Body of pancreas (tissue), 4 donors: ENCODE results near the gene TNNT1. TPM values are rescaled to one million over a fixed set of nuclear protein-coding genes. Genes with fewer than 3 reads are reported as not detected.
"Not testable (repeated sequence)": the region's sequence is repeated elsewhere in the genome, so short reads cannot be mapped to it uniquely, and the experiment has no call there.

Source experiments
- ATAC-seq: fragments of 150-250 bp; one replicate; pipeline ENCODE4 v1.9.1; 2016
- DNase-seq, 4 donors: peaks; one replicate each; pipeline ENCODE4 v3.0.0-alpha.2; 2019
- H3K27ac ChIP-seq, 4 donors: fragments of 200-600 bp; sonication (generic); 1 replicate in 3 of 4; 2 replicates in 1 of 4; pipeline versions ENCODE4 v1.5.1 to v1.6.1; 2016 to 2019; ENCODE audit warnings: mild to moderate bottlenecking in 1 of 4, mixed read lengths in 1 of 4, moderate library complexity in 1 of 4
- H3K27me3 ChIP-seq, 2 donors: fragments of 200-600 bp; sonication (generic); one replicate each; pipeline ENCODE4 v1.6.0; 2016; ENCODE audit warnings: mild to moderate bottlenecking in 1 of 2
- H3K36me3 ChIP-seq, 2 donors: fragments of 200-600 bp; sonication (generic); replicated peaks in 1 of 2; 2 replicates each; pipeline ENCODE4 v1.5.1; 2016; ENCODE audit warnings: low read depth in 2 of 2; ENCODE audit not compliant: insufficient read depth in 1 of 2
- H3K4me1 ChIP-seq: fragments of 200-600 bp; sonication (generic); one replicate; pipeline ENCODE4 v1.6.0; 2016
- H3K4me3 ChIP-seq, 2 donors: fragments of 200-600 bp; sonication (generic); 1 replicate in 1 of 2; 2 replicates in 1 of 2; pipeline ENCODE4 v1.5.1; 2016 to 2019
- H3K9me3 ChIP-seq, 3 donors: fragments of 200-600 bp; sonication (generic); 1 replicate in 2 of 3; 2 replicates in 1 of 3; pipeline ENCODE4 v1.5.1; 2016
- CTCF ChIP-seq, 7 experiments: fragments of 450-650 bp in 4 of 7; fragments of 200-600 bp in 3 of 7; sonication (generic) in 3 of 7; IDR thresholded peaks; one replicate each; pipeline ENCODE4 v1.5.1; 2016 to 2019; ENCODE audit warnings: antibody characterized with exemption in 7 of 7
- POLR2A ChIP-seq, 3 donors: fragments of 450-650 bp; IDR thresholded peaks; one replicate each; pipeline ENCODE4 v1.6.1; 2016; ENCODE audit warnings: antibody characterized with exemption in 3 of 3, mild to moderate bottlenecking in 2 of 3
- WGBS, 2 donors: methylation state at CpG; one replicate each; pipeline ENCODE4 v1.1.5; 2017; 5-methylcytosine and 5-hydroxymethylcytosine counted together
- intact Hi-C: fragments of 100-400 bp; cut with DNase I; formaldehyde crosslinking; loops from one replicate; pipeline ENCODE4 v1.15.1; 2023
- total RNA-seq, 2 donors: library from RNA; depleted of rRNA; stranded (reverse); fragments of >200 nt; gene quantifications; one replicate each; pipeline ENCODE4 v1.1.0, GENCODE V29; 2016

The TNNT1 gene
- total RNA-seq, 2 donors from 2014 or later = not detected

- ATAC-seq (no peak), DNase-seq (no peak)
- H3K36me3 ChIP-seq = no peaks in the 10 kb centered on the region
- TF ChIP-seq CTCF (IDR thresholded peaks at IDR 0.05) (no peak), POLR2A (IDR thresholded peaks at IDR 0.05) (no peak)
- intact Hi-C loops = no loop called here
- H3K27me3 ChIP-seq = peaks cover 0 to 38% of the 10 kb centered on the region in 2 donors
- peaks cover 11% of the 10 kb centered on the region for H3K4me1 ChIP-seq
- WGBS, 2 donors = 36 to 48% methylated on average over 4 of the region's 4 CpGs
- no peaks in the 10 kb centered on the region for H3K9me3 ChIP-seq
- H3K4me3 ChIP-seq = no peak overlapping the region
- H3K27ac ChIP-seq = no peak overlapping the region
Measured at GRCh38 chr19:55158423-55158822, 9.4 kb upstream of the TNNT1 start.

GRCh38 chr19:55157064-55157908 lies 8.3 kb upstream of the TNNT1 start, which contains the start of gene TNNI3:
Gene TNNI3 (minus strand): TSS chr19:55157732. CDS start chr19:55157589, 143 bp downstream.
- no peak for ATAC-seq
- intact Hi-C loops = no loop called here
- WGBS, 2 donors = 29 to 32% methylated on average over 16 to 38 of the region's 39 CpGs
- TF ChIP-seq CTCF (IDR thresholded peaks at IDR 0.05) = no peak
- no peak for TF ChIP-seq POLR2A (IDR thresholded peaks at IDR 0.05)
- H3K4me1 ChIP-seq = peaks cover 11% of the 10 kb centered on the region
- no peak for DNase-seq
- no peak within 1 kb of the TSS for H3K27ac ChIP-seq
- H3K9me3 ChIP-seq = no peaks in the 10 kb centered on the region
- H3K4me3 ChIP-seq = no peak within 1 kb of the TSS
- no peaks in the 10 kb centered on the region for H3K36me3 ChIP-seq
- H3K27me3 ChIP-seq = peaks cover 0 to 33% of the 10 kb centered on the region in 2 donors

- TF ChIP-seq POLR2A (IDR thresholded peaks at IDR 0.05) (no peak), CTCF (IDR thresholded peaks at IDR 0.05) (no peak)
- no peaks in the 10 kb centered on the region for H3K36me3 ChIP-seq
- no peaks in the 10 kb centered on the region for H3K9me3 ChIP-seq
- WGBS, 2 donors = 2 to 4% methylated on average over 25 to 49 of the region's 52 CpGs
- no peak overlapping the region for H3K27ac ChIP-seq
- H3K27me3 ChIP-seq = peaks cover 0 to 24% of the 10 kb centered on the region in 2 donors
- DNase-seq (peak; percentile 46 to 72 (median 59)), ATAC-seq (no peak)
- peaks cover 11% of the 10 kb centered on the region for H3K4me1 ChIP-seq
- H3K4me3 ChIP-seq = no peak overlapping the region
- intact Hi-C loops = no loop called here
Measured at GRCh38 chr19:55156202-55157063, 7.4 kb upstream of the TNNT1 start.

GRCh38 chr19:55155784-55156183 lies 6.8 kb upstream of the TNNT1 start:
- intact Hi-C loops, H3K4me3 ChIP-seq: not testable (repeated sequence)

GRCh38 chr19:55153652-55154264 lies 4.8 kb upstream of the TNNT1 start:
- Histone ChIP-seq H3K27me3 (peaks cover 0 to 18% of the 10 kb centered on the region in 2 donors), H3K36me3 (no peaks in the 10 kb centered on the region), H3K4me1 (peaks cover 11% of the 10 kb centered on the region), H3K27ac (no peak overlapping the region), H3K9me3 (no peaks in the 10 kb centered on the region), H3K4me3 (no peak overlapping the region)
- no peak for DNase-seq
- WGBS, 2 donors = 75 to 81% methylated on average over 12 of the region's 12 CpGs
- no peak for ATAC-seq
- intact Hi-C loops = no loop called here
- TF ChIP-seq CTCF (IDR thresholded peaks at IDR 0.05) = no peak
- TF ChIP-seq POLR2A (IDR thresholded peaks at IDR 0.05) = no peak

More at GRCh38 chr19:55155784-55156183, 6.8 kb upstream of the TNNT1 start:
- H3K9me3 ChIP-seq, H3K27ac ChIP-seq, H3K36me3 ChIP-seq, ATAC-seq, DNase-seq: not testable (repeated sequence)
- Histone ChIP-seq H3K4me1 (peaks cover 11% of the 10 kb centered on the region), H3K27me3 (peaks cover 0 to 18% of the 10 kb centered on the region in 2 donors)
- WGBS, 2 donors = 0 to 7% methylated on average over 3 to 5 of the region's 5 CpGs
